Fibroblast of lung (primary cell): ENCODE data around the gene RBL2. TPM values are rescaled to one million over a fixed set of nuclear protein-coding genes. Genes with fewer than 3 reads are reported as not detected.

Experiments used
- DNase-seq, 2 donors: peaks; one replicate each; pipeline versions ENCODE4 v3.0.0 to v3.0.0-alpha.2; 2010; ENCODE audit warnings: low read depth in 2 of 2
- H2AFZ ChIP-seq: 2 replicates; pipeline ENCODE4 v1.5.1; 2012; ENCODE audit warnings: low read length, control low read depth, inconsistent platforms
- H3K27ac ChIP-seq: 2 replicates; pipeline ENCODE4 v1.5.1; 2011; ENCODE audit warnings: low read length, control low read depth; ENCODE audit not compliant: insufficient read depth
- H3K27me3 ChIP-seq: 2 replicates; pipeline ENCODE4 v1.5.1; 2011; ENCODE audit warnings: mild to moderate bottlenecking, low read length; ENCODE audit not compliant: control insufficient read depth, insufficient read depth
- H3K36me3 ChIP-seq: 2 replicates; pipeline ENCODE4 v1.5.1; 2011; ENCODE audit warnings: low read length; ENCODE audit not compliant: control insufficient read depth, insufficient read depth
- H3K4me1 ChIP-seq: 2 replicates; pipeline ENCODE4 v1.5.1; 2011; ENCODE audit warnings: low read length; ENCODE audit not compliant: control insufficient read depth, insufficient read depth; ENCODE audit errors: extremely low read depth
- H3K4me2 ChIP-seq: 2 replicates; pipeline ENCODE4 v1.5.1; 2011; ENCODE audit warnings: low read length, control low read depth; ENCODE audit not compliant: insufficient read depth; ENCODE audit errors: extremely low read depth
- H3K4me3 ChIP-seq, 4 experiments: fragments of 200-600 bp in 1 of 4; sonication (generic) in 1 of 4; replicated peaks in 1 of 4; 2 replicates each; pipeline ENCODE4 v1.5.1; 2011 to 2016; ENCODE audit warnings: low read length in 4 of 4, low read depth in 3 of 4, mild to moderate bottlenecking in 3 of 4, control low read depth in 2 of 4, inconsistent platforms in 1 of 4, mixed read lengths in 1 of 4; ENCODE audit not compliant: insufficient read depth in 1 of 4; ENCODE audit errors: control extremely low read depth in 1 of 4
- H3K79me2 ChIP-seq: 2 replicates; pipeline ENCODE4 v1.5.1; 2012; ENCODE audit warnings: mild to moderate bottlenecking, low read length, inconsistent platforms; ENCODE audit not compliant: control insufficient read depth, insufficient read depth
- H3K9ac ChIP-seq: 2 replicates; pipeline ENCODE4 v1.5.1; 2011; ENCODE audit warnings: mild to moderate bottlenecking, low read length, control low read depth; ENCODE audit not compliant: insufficient read depth
- H3K9me3 ChIP-seq: 2 replicates; pipeline ENCODE4 v1.5.1; 2012; ENCODE audit warnings: low read depth, low read length; ENCODE audit not compliant: control insufficient read depth, insufficient read depth
- H4K20me1 ChIP-seq: 2 replicates; pipeline ENCODE4 v1.5.1; 2011; ENCODE audit warnings: low read length; ENCODE audit not compliant: control insufficient read depth, insufficient read depth; ENCODE audit errors: extremely low read depth
- CTCF ChIP-seq, 2 donors: IDR thresholded peaks in 1 of 2; conservative IDR thresholded peaks in 1 of 2; 1 replicate in 1 of 2; 2 replicates in 1 of 2; pipeline ENCODE4 v1.5.1; 2011 to 2012; ENCODE audit warnings: low read length in 2 of 2, control low read depth in 1 of 2, inconsistent platforms in 1 of 2, low read depth in 1 of 2, mild to moderate bottlenecking in 1 of 2
- EZH2 ChIP-seq: IDR thresholded peaks from 2 replicates; pipeline ENCODE4 v1.5.1; 2012; ENCODE audit warnings: low read length, control low read depth, mild to moderate bottlenecking; ENCODE audit errors: missing control alignments
- polyA plus RNA-seq, 2 donors: library from polyadenylated mRNA; depleted of rRNA in 1 of 2; stranded (reverse) in 1 of 2; unstranded in 1 of 2; fragments of >200 nt; gene quantifications; 2 replicates each; pipeline ENCODE4 v1.2.1, GENCODE V29; 2011 to 2012; ENCODE audit warnings: missing spikeins in 1 of 2
- total RNA-seq: library from RNA; depleted of rRNA; stranded (reverse); fragments of >200 nt; gene quantifications from 2 replicates; pipeline ENCODE4 v1.2.1, GENCODE V29; 2014

RBL2 gene
- total and polyA plus RNA-seq, 2 donors (not counting 1 experiment from before 2014, with no cell fraction given): 47.7 to 48.2 TPM

GRCh38 chr16:53492503-53492902, 58.2 kb downstream of the RBL2 start:
- no peaks in the 10 kb centered on the region for H3K4me1 ChIP-seq
- H3K4me3 ChIP-seq: no peak overlapping the region
- H3K27ac ChIP-seq: no peak overlapping the region
- no peaks in the 10 kb centered on the region for H3K27me3 ChIP-seq
- no peak overlapping the region for H2AFZ ChIP-seq
- H3K9ac ChIP-seq: no peak overlapping the region
- H4K20me1 ChIP-seq: no peaks in the 10 kb centered on the region
- peaks cover 5% of the 10 kb centered on the region for H3K36me3 ChIP-seq
- H3K9me3 ChIP-seq: no peaks in the 10 kb centered on the region
- TF ChIP-seq CTCF (conservative IDR thresholded peaks at IDR 0.05 in 1 of 2, IDR thresholded peaks at IDR 0.05 in 1 of 2; ENCODE audit: low read depth in 1 of 2, low read length in 2 of 2) (no peak), EZH2 (no peak)
- no peaks in the 10 kb centered on the region for H3K79me2 ChIP-seq
- no peak for DNase-seq
- no peak overlapping the region for H3K4me2 ChIP-seq

GRCh38 chr16:53494636-53495035, 60.4 kb downstream of the RBL2 start:
- no peak for DNase-seq
- no peak for TF ChIP-seq CTCF (conservative IDR thresholded peaks at IDR 0.05 in 1 of 2, IDR thresholded peaks at IDR 0.05 in 1 of 2; ENCODE audit: low read depth in 1 of 2, low read length in 2 of 2)
- TF ChIP-seq EZH2: no peak
- Histone ChIP-seq H3K27me3 (no peaks in the 10 kb centered on the region), H3K27ac (no peak overlapping the region), H3K36me3 (peaks cover 5% of the 10 kb centered on the region), H3K9me3 (no peaks in the 10 kb centered on the region), H2AFZ (no peak overlapping the region), H3K9ac (no peak overlapping the region), H3K79me2 (no peaks in the 10 kb centered on the region), H3K4me3 (no peak overlapping the region), H3K4me1 (no peaks in the 10 kb centered on the region), H3K4me2 (no peak overlapping the region), H4K20me1 (no peaks in the 10 kb centered on the region)

GRCh38 chr16:53495325-53495724, 61.1 kb downstream of the RBL2 start:
- no peak for DNase-seq
- Histone ChIP-seq H2AFZ (no peak overlapping the region), H3K4me2 (no peak overlapping the region), H3K4me1 (no peaks in the 10 kb centered on the region), H3K79me2 (no peaks in the 10 kb centered on the region), H3K9me3 (no peaks in the 10 kb centered on the region), H3K4me3 (no peak overlapping the region), H4K20me1 (no peaks in the 10 kb centered on the region), H3K27ac (no peak overlapping the region), H3K9ac (no peak overlapping the region), H3K27me3 (no peaks in the 10 kb centered on the region), H3K36me3 (peaks cover 5% of the 10 kb centered on the region)
- TF ChIP-seq EZH2 (no peak), CTCF (conservative IDR thresholded peaks at IDR 0.05 in 1 of 2, IDR thresholded peaks at IDR 0.05 in 1 of 2; ENCODE audit: low read depth in 1 of 2, low read length in 2 of 2) (no peak)
